Sigmoid colon (tissue), 7 donors: ENCODE measurements around the gene ADGRV1. TPM values are rescaled to one million over a fixed set of nuclear protein-coding genes. Genes with fewer than 3 reads are reported as not detected.
"Not testable (repeated sequence)": the region's sequence is repeated elsewhere in the genome, so short reads cannot be mapped to it uniquely, and the experiment has no call there.

Experiments used
- DNase-seq: peaks from one replicate; pipeline ENCODE4 v3.0.0-alpha.2; 2019
- H3K27ac ChIP-seq, 4 donors: fragments of 200-600 bp; sonication (generic); one replicate each; pipeline ENCODE4 v1.5.1; 2016 to 2019; ENCODE audit warnings: mild to moderate bottlenecking in 1 of 4
- H3K27me3 ChIP-seq, 3 donors: fragments of 200-600 bp; sonication (generic); one replicate each; pipeline ENCODE4 v1.5.1; 2019; ENCODE audit warnings: mild to moderate bottlenecking in 1 of 3
- H3K36me3 ChIP-seq, 4 donors: fragments of 200-600 bp; sonication (generic); one replicate each; pipeline ENCODE4 v1.5.1; 2016 to 2019
- H3K4me1 ChIP-seq, 4 donors: fragments of 200-600 bp; sonication (generic); one replicate each; pipeline ENCODE4 v1.5.1; 2017 to 2019
- H3K4me3 ChIP-seq, 4 donors: fragments of 200-600 bp; sonication (generic); one replicate each; pipeline ENCODE4 v1.5.1; 2017 to 2019; ENCODE audit warnings: mild to moderate bottlenecking in 2 of 4, moderate library complexity in 1 of 4
- H3K9me3 ChIP-seq, 4 donors: fragments of 200-600 bp in 3 of 4; sonication (generic) in 3 of 4; one replicate each; pipeline versions ENCODE4 v1.5.1 to v1.6.1; 2013 to 2019
- EP300 ChIP-seq, 4 donors: sonication (generic); formaldehyde crosslinking; IDR thresholded peaks; one replicate each; pipeline ENCODE4 v1.6.1; 2017; ENCODE audit warnings: antibody characterized with exemption in 4 of 4
- POLR2A ChIP-seq, 2 donors: fragments of 450-650 bp; IDR thresholded peaks; one replicate each; pipeline ENCODE4 v1.6.1; 2016; ENCODE audit warnings: antibody characterized with exemption in 2 of 2, mild to moderate bottlenecking in 2 of 2, moderate library complexity in 2 of 2
- POLR2AphosphoS5 ChIP-seq, 4 donors: sonication (generic); formaldehyde crosslinking; IDR thresholded peaks; one replicate each; pipeline ENCODE4 v1.6.1; 2017; ENCODE audit warnings: antibody characterized with exemption in 4 of 4
- WGBS, 2 donors: extraction: QIAGEN DNeasy Blood & Tissue Kit; methylation state at CpG; one replicate each; pipeline ENCODE4 v1.1.7; 2013; 5-methylcytosine and 5-hydroxymethylcytosine counted together
- intact Hi-C: fragments of 100-400 bp; cut with DNase I; formaldehyde crosslinking; loops from one replicate; pipeline ENCODE4 v1.15.1; 2023
- polyA plus RNA-seq, 3 donors: library from polyadenylated mRNA; stranded (reverse); fragments of 200-250 nt; gene quantifications; one replicate each; pipeline ENCODE4 v1.2.3, GENCODE V29; 2013
- total RNA-seq, 4 donors: library from RNA; depleted of rRNA; stranded (reverse); fragments of >200 nt; gene quantifications; one replicate each; pipeline ENCODE4 v1.1.0, GENCODE V29; 2016
- TF ChIP-seq, protein P1 (sequence below), 4 experiments: fragments of 450-650 bp in 3 of 4; fragments of 200-600 bp in 1 of 4; IDR thresholded peaks; one replicate each; pipeline ENCODE4 v1.5.1; 2016 to 2019; ENCODE audit warnings: antibody characterized with exemption in 4 of 4, mild to moderate bottlenecking in 3 of 4, moderate library complexity in 2 of 4
- donor health status: healthy with polysubstance abuse.
- donor health status: Bipolar disorder and iron deficiency.
- donor health status: healthy.

Gene ADGRV1
- total and polyA plus RNA-seq, 7 donors: 0.54 to 2.1 (median 0.74) TPM; not detected in 1

DNA sequence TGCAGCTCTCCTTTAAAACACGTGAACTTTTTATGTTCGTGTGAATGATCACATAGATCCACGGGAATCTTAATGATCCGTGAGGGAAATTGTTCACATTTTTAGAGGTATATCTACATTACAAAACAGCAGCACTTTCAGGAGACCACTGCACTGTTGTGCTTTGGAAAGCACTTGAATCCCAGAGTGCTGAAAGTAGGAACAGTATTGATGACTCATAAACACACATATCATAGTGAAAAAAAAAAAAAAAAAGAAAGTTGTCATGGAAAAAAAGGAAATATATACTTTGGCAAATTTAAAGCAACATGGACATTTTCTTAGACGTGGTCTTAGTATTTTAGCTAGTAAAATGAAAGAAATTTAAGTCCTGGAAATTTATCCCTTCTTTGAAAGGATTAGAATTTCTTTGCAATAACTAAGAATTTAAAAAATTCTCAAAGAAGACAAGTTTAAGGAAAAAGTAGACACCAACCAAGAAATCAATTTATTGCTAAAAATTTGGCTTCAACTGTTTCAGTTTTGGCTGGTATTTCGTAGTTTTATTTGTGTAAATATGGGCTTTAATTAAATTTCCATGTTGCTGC lies 55.4 kb downstream of the ADGRV1 start:
- no peak overlapping the region for H3K4me3 ChIP-seq
- intact Hi-C loops: no loop called here
- no peak for DNase-seq
- H3K27me3 ChIP-seq: no peaks in the 10 kb centered on the region
- 84 to 86% methylated on average over 6 of the region's 6 CpGs for WGBS, 2 donors
- H3K4me1 ChIP-seq: no peaks in the 10 kb centered on the region
- H3K9me3 ChIP-seq: no peaks in the 10 kb centered on the region
- no peaks in the 10 kb centered on the region for H3K36me3 ChIP-seq
- TF ChIP-seq, protein P1, sequence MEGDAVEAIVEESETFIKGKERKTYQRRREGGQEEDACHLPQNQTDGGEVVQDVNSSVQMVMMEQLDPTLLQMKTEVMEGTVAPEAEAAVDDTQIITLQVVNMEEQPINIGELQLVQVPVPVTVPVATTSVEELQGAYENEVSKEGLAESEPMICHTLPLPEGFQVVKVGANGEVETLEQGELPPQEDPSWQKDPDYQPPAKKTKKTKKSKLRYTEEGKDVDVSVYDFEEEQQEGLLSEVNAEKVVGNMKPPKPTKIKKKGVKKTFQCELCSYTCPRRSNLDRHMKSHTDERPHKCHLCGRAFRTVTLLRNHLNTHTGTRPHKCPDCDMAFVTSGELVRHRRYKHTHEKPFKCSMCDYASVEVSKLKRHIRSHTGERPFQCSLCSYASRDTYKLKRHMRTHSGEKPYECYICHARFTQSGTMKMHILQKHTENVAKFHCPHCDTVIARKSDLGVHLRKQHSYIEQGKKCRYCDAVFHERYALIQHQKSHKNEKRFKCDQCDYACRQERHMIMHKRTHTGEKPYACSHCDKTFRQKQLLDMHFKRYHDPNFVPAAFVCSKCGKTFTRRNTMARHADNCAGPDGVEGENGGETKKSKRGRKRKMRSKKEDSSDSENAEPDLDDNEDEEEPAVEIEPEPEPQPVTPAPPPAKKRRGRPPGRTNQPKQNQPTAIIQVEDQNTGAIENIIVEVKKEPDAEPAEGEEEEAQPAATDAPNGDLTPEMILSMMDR (IDR thresholded peaks at IDR 0.05): no peak
- no peak for TF ChIP-seq POLR2A (IDR thresholded peaks at IDR 0.05)
- TF ChIP-seq POLR2AphosphoS5 (IDR thresholded peaks at IDR 0.05): no peak
- TF ChIP-seq EP300 (IDR thresholded peaks at IDR 0.05): no peak
- H3K27ac ChIP-seq: no peak overlapping the region

DNA sequence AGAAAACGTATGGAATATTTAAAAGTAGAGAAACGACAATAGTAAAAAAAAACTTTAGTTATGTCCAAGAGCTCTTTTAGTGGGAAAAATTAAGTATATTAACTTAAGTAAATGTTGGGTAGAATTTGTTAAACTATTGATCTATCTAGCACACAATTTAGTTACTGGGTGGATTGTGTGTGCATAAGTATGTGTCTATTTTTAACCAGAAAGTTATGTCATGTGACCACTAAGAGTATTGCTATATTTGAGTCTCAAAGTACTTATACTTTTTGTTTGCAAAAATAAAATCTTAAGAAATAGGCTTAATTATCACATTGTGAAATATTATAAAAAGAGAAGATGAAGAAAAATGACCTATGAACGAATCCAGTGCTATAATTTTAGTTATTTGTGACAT lies 56.8 kb downstream of the ADGRV1 start:
- intact Hi-C loops: no loop called here
- WGBS, 2 donors: 87 to 89% methylated on average over 3 of the region's 3 CpGs
- TF ChIP-seq POLR2A (IDR thresholded peaks at IDR 0.05) (no peak), POLR2AphosphoS5 (IDR thresholded peaks at IDR 0.05) (no peak), EP300 (IDR thresholded peaks at IDR 0.05) (no peak)
- TF ChIP-seq, protein P1 (IDR thresholded peaks at IDR 0.05): no peak
- Histone ChIP-seq H3K4me3 (no peak overlapping the region), H3K27ac (no peak overlapping the region), H3K9me3 (no peaks in the 10 kb centered on the region), H3K4me1 (no peaks in the 10 kb centered on the region), H3K36me3 (no peaks in the 10 kb centered on the region), H3K27me3 (no peaks in the 10 kb centered on the region)
- DNase-seq: no peak

DNA sequence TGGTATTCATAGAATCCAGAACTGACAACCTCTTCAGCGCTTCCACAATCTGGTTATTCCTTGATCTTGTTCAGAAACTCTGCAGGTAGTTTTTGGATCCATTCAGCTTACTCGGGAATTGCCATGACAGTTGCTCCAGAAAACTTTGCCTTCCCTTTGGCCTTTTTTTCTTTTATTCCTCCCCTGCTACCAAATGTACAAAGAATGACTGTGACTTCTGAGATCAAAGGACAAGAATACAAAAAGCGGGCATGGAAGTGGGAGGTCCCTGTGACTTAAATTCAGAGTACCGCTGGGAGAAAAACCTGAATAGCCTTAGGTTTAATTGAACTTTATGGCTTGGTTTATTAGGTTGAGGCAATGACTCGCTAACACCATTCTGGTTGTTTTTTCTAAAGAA lies 59.5 kb downstream of the ADGRV1 start:
- Histone ChIP-seq H3K4me1 (no peaks in the 10 kb centered on the region), H3K27ac (no peak overlapping the region), H3K4me3 (no peak overlapping the region), H3K9me3 (no peaks in the 10 kb centered on the region), H3K27me3 (no peaks in the 10 kb centered on the region), H3K36me3 (no peaks in the 10 kb centered on the region)
- DNase-seq: no peak
- intact Hi-C loops: no loop called here
- 39 to 67% methylated on average over 5 of the region's 5 CpGs for WGBS, 2 donors
- TF ChIP-seq POLR2AphosphoS5 (IDR thresholded peaks at IDR 0.05): no peak
- TF ChIP-seq, protein P1 (IDR thresholded peaks at IDR 0.05): no peak
- TF ChIP-seq EP300 (IDR thresholded peaks at IDR 0.05): no peak
- no peak for TF ChIP-seq POLR2A (IDR thresholded peaks at IDR 0.05)

DNA sequence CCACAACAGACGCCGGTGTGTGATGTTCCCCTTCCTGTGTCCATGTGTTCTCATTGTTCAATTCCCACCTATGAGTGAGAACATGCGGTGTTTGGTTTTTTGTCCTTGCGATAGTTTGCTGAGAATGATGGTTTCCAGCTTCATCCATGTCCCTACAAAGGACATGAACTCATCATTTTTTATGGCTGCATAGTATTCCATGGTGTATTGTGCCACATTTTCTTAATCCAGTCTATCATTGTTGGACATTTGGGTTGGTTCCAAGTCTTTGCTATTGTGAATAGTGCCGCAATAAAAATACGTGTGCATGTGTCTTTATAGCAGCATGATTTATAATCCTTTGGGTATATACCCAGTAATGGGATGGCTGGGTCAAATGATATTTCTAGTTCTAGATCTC lies 61.2 kb downstream of the ADGRV1 start:
- H3K27me3 ChIP-seq, H3K27ac ChIP-seq, DNase-seq, H3K4me3 ChIP-seq, H3K36me3 ChIP-seq, H3K9me3 ChIP-seq, H3K4me1 ChIP-seq, intact Hi-C loops: not testable (repeated sequence)
- WGBS, 2 donors: 78 to 81% methylated on average over 5 of the region's 6 CpGs

DNA sequence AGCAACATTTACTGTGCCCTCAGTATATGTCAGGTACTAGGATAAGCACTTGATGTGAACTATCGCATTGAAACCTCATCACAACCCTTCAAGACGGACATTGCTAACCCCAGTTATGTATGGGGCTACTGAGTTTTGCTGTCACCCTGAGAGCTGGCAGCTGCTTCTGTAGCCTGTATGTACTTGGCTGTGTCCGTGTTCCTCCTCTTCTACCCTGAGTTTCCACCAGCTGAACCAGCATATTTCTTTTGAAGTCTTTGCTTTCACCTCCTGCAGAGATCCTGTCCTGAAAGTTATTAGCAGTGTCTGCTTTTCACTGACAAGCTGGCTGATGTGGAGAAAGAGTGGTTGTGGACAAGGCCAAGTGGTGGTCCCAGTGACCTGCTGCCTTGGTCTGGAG lies 63.3 kb downstream of the ADGRV1 start:
- H3K9me3 ChIP-seq: no peaks in the 10 kb centered on the region
- no peak for DNase-seq
- no peak overlapping the region for H3K4me3 ChIP-seq
- intact Hi-C loops: no loop called here
- 89 to 95% methylated on average over 3 of the region's 3 CpGs for WGBS, 2 donors
- TF ChIP-seq POLR2AphosphoS5 (IDR thresholded peaks at IDR 0.05): no peak
- H3K27me3 ChIP-seq: no peaks in the 10 kb centered on the region
- H3K36me3 ChIP-seq: no peaks in the 10 kb centered on the region
- H3K4me1 ChIP-seq: no peaks in the 10 kb centered on the region
- no peak overlapping the region for H3K27ac ChIP-seq

DNA sequence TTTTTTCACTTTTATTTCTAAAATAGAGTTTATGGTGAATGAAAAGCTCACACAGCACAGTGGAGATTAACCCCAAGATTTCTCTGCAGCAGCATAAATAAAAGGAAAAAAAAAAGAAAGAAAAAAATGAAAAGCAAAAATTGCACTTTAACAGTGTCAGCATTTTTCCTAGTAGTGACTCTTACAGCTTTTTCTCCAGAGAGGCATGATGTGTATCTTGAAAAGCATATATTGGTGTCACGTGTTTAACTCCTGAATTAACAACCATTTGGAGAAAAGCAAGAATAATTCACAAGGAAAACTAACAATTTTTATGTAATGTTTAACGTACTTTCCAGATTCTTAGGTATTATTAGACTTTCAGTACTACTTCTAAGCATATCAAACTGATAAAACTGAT lies 67.9 kb downstream of the ADGRV1 start:
- 80 to 85% methylated on average over 2 of the region's 2 CpGs for WGBS, 2 donors
- H3K36me3 ChIP-seq: no peaks in the 10 kb centered on the region
- H3K9me3 ChIP-seq: no peaks in the 10 kb centered on the region
- no peak for DNase-seq
- no peaks in the 10 kb centered on the region for H3K27me3 ChIP-seq
- no peak overlapping the region for H3K4me3 ChIP-seq
- no peak overlapping the region for H3K27ac ChIP-seq
- TF ChIP-seq POLR2AphosphoS5 (IDR thresholded peaks at IDR 0.05) (no peak), EP300 (IDR thresholded peaks at IDR 0.05) (no peak), POLR2A (IDR thresholded peaks at IDR 0.05) (no peak)
- TF ChIP-seq, protein P1 (IDR thresholded peaks at IDR 0.05): no peak
- intact Hi-C loops: no loop called here
- H3K4me1 ChIP-seq: no peaks in the 10 kb centered on the region
